ENCODE results near the gene ENO3.

DNA sequence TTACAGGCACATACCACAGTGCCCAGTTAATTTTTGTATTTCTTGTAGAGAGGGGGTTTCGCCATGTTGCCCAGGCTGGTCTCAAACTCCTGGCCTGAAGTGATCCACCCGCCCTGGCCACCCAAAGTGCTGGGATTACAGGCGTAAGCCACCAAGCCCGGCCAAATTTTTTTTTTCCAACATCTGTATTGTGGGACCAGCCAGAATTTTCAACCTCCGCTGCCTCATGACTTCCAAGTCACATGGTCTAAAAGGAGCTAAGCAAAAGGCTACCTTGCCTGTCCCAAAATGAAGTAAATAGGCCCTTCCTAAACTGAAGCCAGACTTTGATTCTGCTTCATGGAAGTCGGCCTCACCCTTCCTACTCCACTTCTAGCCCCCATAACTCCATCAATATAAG lies 20.9 kb downstream of the ENO3 start:
- TF ChIP-seq, protein P1, sequence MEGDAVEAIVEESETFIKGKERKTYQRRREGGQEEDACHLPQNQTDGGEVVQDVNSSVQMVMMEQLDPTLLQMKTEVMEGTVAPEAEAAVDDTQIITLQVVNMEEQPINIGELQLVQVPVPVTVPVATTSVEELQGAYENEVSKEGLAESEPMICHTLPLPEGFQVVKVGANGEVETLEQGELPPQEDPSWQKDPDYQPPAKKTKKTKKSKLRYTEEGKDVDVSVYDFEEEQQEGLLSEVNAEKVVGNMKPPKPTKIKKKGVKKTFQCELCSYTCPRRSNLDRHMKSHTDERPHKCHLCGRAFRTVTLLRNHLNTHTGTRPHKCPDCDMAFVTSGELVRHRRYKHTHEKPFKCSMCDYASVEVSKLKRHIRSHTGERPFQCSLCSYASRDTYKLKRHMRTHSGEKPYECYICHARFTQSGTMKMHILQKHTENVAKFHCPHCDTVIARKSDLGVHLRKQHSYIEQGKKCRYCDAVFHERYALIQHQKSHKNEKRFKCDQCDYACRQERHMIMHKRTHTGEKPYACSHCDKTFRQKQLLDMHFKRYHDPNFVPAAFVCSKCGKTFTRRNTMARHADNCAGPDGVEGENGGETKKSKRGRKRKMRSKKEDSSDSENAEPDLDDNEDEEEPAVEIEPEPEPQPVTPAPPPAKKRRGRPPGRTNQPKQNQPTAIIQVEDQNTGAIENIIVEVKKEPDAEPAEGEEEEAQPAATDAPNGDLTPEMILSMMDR (IDR thresholded peaks at IDR 0.05) = no peak
- TF ChIP-seq ZFX (IDR thresholded peaks at IDR 0.05; ENCODE audit: borderline replicate concordance) = no peak

Data from 22Rv1 (cell line).